Activated CD8-positive, alpha-beta T cell treated with anti-CD3 and anti-CD28 coated beads for 36 hours (primary cell): ENCODE measurements around the gene EXOC1. TPM values are rescaled to one million over a fixed set of nuclear protein-coding genes. Genes with fewer than 3 reads are reported as not detected.

Experiments used
- ATAC-seq: fragments of 200-7000 bp; cut with Tn5 transposase; one replicate; pipeline ENCODE4 v1.10.0; 2021; ENCODE audit warnings: mild to moderate bottlenecking, moderate library complexity
- CTCF ChIA-PET: fragments of 350-600 bp; sonication (Branson Sonifier 250); formaldehyde crosslinking; loops from one replicate; lab custom pipeline; 2021; ENCODE audit warnings: antibody characterized with exemption; lab: Charles Lee
- POLR2A ChIA-PET: fragments of 350-600 bp; sonication (Branson Sonifier 250); formaldehyde crosslinking; loops from one replicate; lab custom pipeline; 2021; ENCODE audit warnings: antibody characterized with exemption; lab: Charles Lee
- DNase-seq: peaks from one replicate; pipeline ENCODE4 v3.0.0-alpha.2; 2020
- H3K27ac Mint-ChIP-seq: one replicate; pipeline ENCODE4 v1.8.0; 2021; ENCODE audit warnings: mild to moderate bottlenecking, mixed read lengths
- H3K27me3 Mint-ChIP-seq: one replicate; pipeline ENCODE4 v1.8.0; 2021; ENCODE audit warnings: mixed read lengths
- H3K36me3 Mint-ChIP-seq: one replicate; pipeline ENCODE4 v1.8.0; 2021; ENCODE audit warnings: low read depth, mixed read lengths
- H3K4me1 Mint-ChIP-seq: one replicate; pipeline ENCODE4 v1.8.0; 2021; ENCODE audit warnings: low read depth, mixed read lengths
- H3K4me3 Mint-ChIP-seq: one replicate; pipeline ENCODE4 v1.8.0; 2021; ENCODE audit warnings: mild to moderate bottlenecking, moderate library complexity, mixed read lengths
- H3K9me3 Mint-ChIP-seq: one replicate; pipeline ENCODE4 v1.8.0; 2021; ENCODE audit warnings: mixed read lengths
- CTCF ChIP-seq: fragments of 200-600 bp; IDR thresholded peaks from one replicate; pipeline ENCODE4 v1.8.0; 2022; ENCODE audit warnings: antibody characterized with exemption, mild to moderate bottlenecking
- intact Hi-C: fragments of 100-400 bp; cut with micrococcal nuclease; formaldehyde crosslinking; loops from one replicate; pipeline ENCODE4 v1.10.0; 2022
- total RNA-seq, 2 experiments: library from RNA; stranded (reverse); gene quantifications; one replicate each; pipeline ENCODE4 v1.2.3, GENCODE V29; 2021

The EXOC1 gene
- total RNA-seq, 2 experiments from 2014 or later, result 19.1 to 20.5 TPM

- ChIA-PET POLR2A (no interaction called here), CTCF (no interaction called here)
- no peak overlapping the region for H3K27ac Mint-ChIP-seq
- H3K27me3 Mint-ChIP-seq, result no peaks in the 10 kb centered on the region
- no peaks in the 10 kb centered on the region for H3K4me1 Mint-ChIP-seq
- intact Hi-C loops, result no loop called here
- no peak overlapping the region for H3K4me3 Mint-ChIP-seq
- ATAC-seq (no peak), DNase-seq (no peak)
- H3K9me3 Mint-ChIP-seq, result no peaks in the 10 kb centered on the region
- no peaks in the 10 kb centered on the region for H3K36me3 Mint-ChIP-seq
- TF ChIP-seq CTCF, result no peak
These were observed 71.8 kb downstream of the EXOC1 start for GRCh38 chr4:55925241-55925640.

GRCh38 chr4:55926610-55927009 lies 73.2 kb downstream of the EXOC1 start:
- Mint-ChIP-seq H3K4me1 (no peaks in the 10 kb centered on the region), H3K4me3 (no peak overlapping the region), H3K36me3 (no peaks in the 10 kb centered on the region), H3K9me3 (no peaks in the 10 kb centered on the region), H3K27ac (no peak overlapping the region), H3K27me3 (no peaks in the 10 kb centered on the region)
- intact Hi-C loops, result no loop called here
- no peak for ATAC-seq
- ChIA-PET CTCF (interaction anchor here (0.6 kb wide), 1 partner anchor 22 kb away, joined by 3 read pairs; no protein-coding TSS in a partner anchor), POLR2A (no interaction called here)
- no peak for TF ChIP-seq CTCF
- DNase-seq, result no peak

GRCh38 chr4:55927803-55928437 lies 74.5 kb downstream of the EXOC1 start:
- POLR2A ChIA-PET, result no interaction called here
- intact Hi-C loops, result no loop called here

GRCh38 chr4:55928846-55929245 lies 75.4 kb downstream of the EXOC1 start:
- intact Hi-C loops, result no loop called here
- Mint-ChIP-seq H3K36me3 (no peaks in the 10 kb centered on the region), H3K9me3 (no peaks in the 10 kb centered on the region), H3K4me1 (no peaks in the 10 kb centered on the region), H3K27ac (no peak overlapping the region), H3K4me3 (no peak overlapping the region), H3K27me3 (no peaks in the 10 kb centered on the region)
- DNase-seq (no peak), ATAC-seq (no peak)
- CTCF ChIA-PET, result no interaction called here
- TF ChIP-seq CTCF, result no peak
- POLR2A ChIA-PET, result no interaction called here

More at GRCh38 chr4:55927803-55928437, 74.5 kb downstream of the EXOC1 start:
- no peaks in the 10 kb centered on the region for H3K27me3 Mint-ChIP-seq
- no peaks in the 10 kb centered on the region for H3K36me3 Mint-ChIP-seq
- DNase-seq (no peak), ATAC-seq (no peak)
- H3K4me1 Mint-ChIP-seq, result no peaks in the 10 kb centered on the region
- H3K27ac Mint-ChIP-seq, result no peak overlapping the region
- no peaks in the 10 kb centered on the region for H3K9me3 Mint-ChIP-seq
- CTCF ChIA-PET, result no interaction called here
- no peak overlapping the region for H3K4me3 Mint-ChIP-seq
- TF ChIP-seq CTCF, result no peak

- Mint-ChIP-seq H3K27me3 (no peaks in the 10 kb centered on the region), H3K4me1 (no peaks in the 10 kb centered on the region), H3K36me3 (no peaks in the 10 kb centered on the region), H3K4me3 (no peak overlapping the region), H3K9me3 (no peaks in the 10 kb centered on the region), H3K27ac (no peak overlapping the region)
- intact Hi-C loops, result no loop called here
- DNase-seq, result no peak
- no peak for ATAC-seq
- no peak for TF ChIP-seq CTCF
- POLR2A ChIA-PET, result no interaction called here
- CTCF ChIA-PET, result no interaction called here
These were observed 77.6 kb downstream of the EXOC1 start for GRCh38 chr4:55931043-55931442.
